HUES6 (cell line): ENCODE measurements around the gene NAGK.
"Not testable (repeated sequence)": the region's sequence is repeated elsewhere in the genome, so short reads cannot be mapped to it uniquely, and the experiment has no call there.

ENCODE experiments used
- H3K27ac ChIP-seq: 2 replicates; pipeline ENCODE4 v1.7.0; 2013; ENCODE audit warnings: low read depth, mild to moderate bottlenecking, low read length, inconsistent platforms
- H3K27me3 ChIP-seq: 2 replicates; pipeline ENCODE4 v1.6.1; 2013; ENCODE audit warnings: low read length; ENCODE audit not compliant: control insufficient read depth, insufficient read depth
- H3K36me3 ChIP-seq: 2 replicates; pipeline ENCODE4 v1.6.1; 2013; ENCODE audit warnings: low read length; ENCODE audit not compliant: control insufficient read depth, insufficient read depth
- H3K4me1 ChIP-seq: 2 replicates; pipeline ENCODE4 v1.6.1; 2013; ENCODE audit warnings: low read length; ENCODE audit not compliant: control insufficient read depth, insufficient read depth
- H3K4me3 ChIP-seq: 2 replicates; pipeline ENCODE4 v1.5.1; 2013; ENCODE audit warnings: low read depth, low read length
- H3K9ac ChIP-seq: one replicate; pipeline ENCODE4 v1.6.1; 2013; ENCODE audit warnings: mild to moderate bottlenecking, low read length
- H3K9me3 ChIP-seq: 2 replicates; pipeline ENCODE4 v1.6.1; 2013; ENCODE audit warnings: low read depth, low read length; ENCODE audit not compliant: control insufficient read depth, insufficient read depth

Gene NAGK

GRCh38 chr2:71089475-71089874 lies 21.0 kb downstream of the NAGK start:
- not testable (repeated sequence) for H3K27me3 ChIP-seq, H3K9ac ChIP-seq, H3K27ac ChIP-seq, H3K4me3 ChIP-seq, H3K36me3 ChIP-seq, H3K9me3 ChIP-seq
- H3K4me1 ChIP-seq, result peaks cover 21% of the 10 kb centered on the region

DNA sequence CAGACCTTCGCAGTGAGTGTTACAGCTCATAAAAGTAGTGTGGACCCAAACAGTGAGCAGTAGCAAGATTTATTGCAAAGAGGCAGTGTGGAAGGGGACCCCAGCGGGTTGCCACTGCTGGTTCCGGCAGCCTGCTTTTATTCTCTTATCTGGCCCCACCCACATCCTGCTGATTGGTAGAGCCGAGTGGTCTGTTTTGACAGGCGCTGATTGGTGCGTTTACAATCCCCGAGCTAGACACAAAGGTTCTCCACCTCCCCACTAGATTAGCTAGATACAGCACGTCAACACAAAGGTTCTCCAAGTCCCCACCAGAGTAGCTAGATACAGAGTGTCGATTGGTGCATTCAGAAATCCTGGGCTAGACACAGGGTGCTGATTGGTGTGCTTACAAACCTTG lies 23.4 kb downstream of the NAGK start:
- H3K27ac ChIP-seq, result 0 out of 2 replicates have a peak overlapping the region, but pooled peaks have one; percentile 21
- H3K9ac ChIP-seq, H3K9me3 ChIP-seq, H3K27me3 ChIP-seq, H3K4me1 ChIP-seq, H3K4me3 ChIP-seq, H3K36me3 ChIP-seq: not testable (repeated sequence)

DNA sequence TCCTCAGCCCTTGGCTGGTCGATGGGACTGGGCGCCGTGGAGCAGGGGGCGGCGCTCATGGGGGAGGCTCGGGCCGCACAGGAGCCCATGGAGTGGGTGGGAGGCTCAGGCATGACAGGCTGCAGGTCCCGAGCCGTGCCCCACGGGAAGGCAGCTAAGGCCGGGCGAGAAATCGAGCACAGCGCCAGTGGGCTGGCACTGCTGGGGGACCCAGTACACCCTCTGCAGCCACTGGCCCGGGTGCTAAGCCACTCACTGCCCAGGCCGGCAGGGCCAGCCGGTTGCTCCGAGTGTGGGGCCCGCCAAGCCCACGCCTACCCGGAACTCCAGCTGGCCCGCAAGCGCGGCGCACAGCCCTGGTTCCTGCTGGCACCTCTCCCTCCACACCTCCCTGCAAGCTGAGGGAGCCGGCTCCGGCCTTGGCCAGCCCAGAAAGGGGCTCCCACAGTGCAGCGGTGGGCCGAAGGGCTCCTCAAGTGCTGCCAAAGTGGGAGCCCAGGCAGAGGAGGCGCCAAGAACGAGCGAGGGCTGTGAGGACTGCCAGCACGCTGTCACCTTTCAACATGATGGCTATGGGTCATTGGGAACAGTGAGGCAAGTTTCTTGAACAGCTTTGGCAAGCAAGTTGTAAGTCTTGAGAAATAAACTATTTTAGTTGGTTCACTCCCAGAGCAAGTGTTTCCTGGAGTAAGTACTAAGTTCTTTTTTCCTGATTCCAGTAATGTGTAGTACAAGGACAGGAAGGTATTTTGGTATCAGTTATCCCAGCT lies 24.2 kb downstream of the NAGK start:
- H3K4me1 ChIP-seq, H3K9me3 ChIP-seq, H3K4me3 ChIP-seq, H3K27ac ChIP-seq, H3K27me3 ChIP-seq, H3K36me3 ChIP-seq, H3K9ac ChIP-seq: not testable (repeated sequence)

DNA sequence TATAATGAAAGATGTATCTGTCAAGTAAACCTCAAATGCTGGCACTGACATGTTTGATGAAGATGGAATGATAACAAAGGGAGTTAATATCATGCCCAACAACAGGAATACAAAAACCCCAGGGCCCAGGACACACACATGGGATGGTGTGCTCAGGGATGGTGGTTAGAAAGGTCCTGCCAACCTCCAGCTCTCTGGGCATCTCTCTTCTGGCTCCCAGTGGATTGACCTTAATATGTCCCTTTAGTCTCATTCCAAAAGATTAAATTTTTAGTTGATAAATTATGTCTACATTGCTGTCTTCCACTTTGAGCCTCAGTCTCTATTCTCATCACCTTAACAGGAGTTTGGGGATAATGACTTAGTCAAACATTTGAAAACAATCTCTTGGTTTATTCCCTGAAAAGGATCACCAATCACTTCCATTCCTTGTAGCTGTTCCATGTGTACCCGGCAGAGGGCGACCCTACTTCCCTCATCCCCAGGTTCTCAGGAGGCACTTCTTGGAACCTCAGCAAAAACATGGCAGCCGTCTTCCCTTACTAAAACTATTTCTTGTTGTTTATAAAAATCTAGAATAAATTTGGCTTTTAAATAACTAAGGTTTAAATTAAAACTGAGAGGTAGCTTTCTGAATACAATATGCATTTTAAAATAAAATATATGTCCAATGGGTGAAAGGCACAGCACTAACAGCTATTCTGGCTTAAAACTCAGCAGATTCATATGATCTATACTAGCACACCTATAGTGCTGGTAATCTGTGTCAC lies 31.9 kb downstream of the NAGK start:
- Histone ChIP-seq H3K9ac (no peak overlapping the region), H3K36me3 (no peaks in the 10 kb centered on the region), H3K9me3 (no peaks in the 10 kb centered on the region), H3K27me3 (no peaks in the 10 kb centered on the region), H3K4me3 (no peak overlapping the region), H3K4me1 (peaks cover 16% of the 10 kb centered on the region), H3K27ac (no peak overlapping the region)

DNA sequence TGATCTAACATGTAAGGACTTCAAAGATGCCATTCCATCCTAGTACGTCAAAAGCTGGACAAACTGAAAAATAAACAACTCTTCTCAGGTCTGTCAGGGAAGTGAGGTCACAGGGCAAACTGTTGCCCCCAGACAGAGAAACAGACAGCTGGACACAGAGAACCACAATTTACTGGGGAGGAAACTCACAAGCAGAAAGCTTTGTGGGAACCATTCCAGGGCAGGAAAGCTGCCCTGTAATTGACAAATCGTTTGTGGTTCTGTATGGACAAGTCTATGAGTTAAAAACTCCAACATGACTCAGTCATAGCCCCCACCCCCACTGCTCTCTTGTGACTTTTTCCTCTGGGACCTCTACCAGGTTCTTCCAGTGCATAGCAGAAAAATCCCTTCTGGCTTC lies 33.2 kb downstream of the NAGK start:
- H3K4me1 ChIP-seq, result peaks cover 16% of the 10 kb centered on the region
- no peak overlapping the region for H3K9ac ChIP-seq
- H3K9me3 ChIP-seq, result no peaks in the 10 kb centered on the region; the same call in 1 of the 2 replicates
- no peak overlapping the region; the same call in 1 of the 2 replicates for H3K27ac ChIP-seq
- no peak overlapping the region for H3K4me3 ChIP-seq
- no peaks in the 10 kb centered on the region for H3K36me3 ChIP-seq
- H3K27me3 ChIP-seq, result no peaks in the 10 kb centered on the region

- Histone ChIP-seq H3K9ac (no peak overlapping the region), H3K4me3 (no peak overlapping the region), H3K27me3 (no peaks in the 10 kb centered on the region), H3K4me1 (peaks cover 16% of the 10 kb centered on the region), H3K9me3 (no peaks in the 10 kb centered on the region; the same call in 1 of the 2 replicates), H3K36me3 (no peaks in the 10 kb centered on the region), H3K27ac (peak overlapping the region; percentile 36; the same call in 1 of the 2 replicates)
Observed at GRCh38 chr2:71102981-71103681, 34.7 kb downstream of the NAGK start.

GRCh38 chr2:71103809-71104208 lies 35.4 kb downstream of the NAGK start:
- Histone ChIP-seq H3K27me3 (no peaks in the 10 kb centered on the region), H3K4me1 (peaks cover 16% of the 10 kb centered on the region), H3K9me3 (no peaks in the 10 kb centered on the region; the same call in 1 of the 2 replicates), H3K36me3 (0 out of 2 replicates have a peak, but pooled peaks cover 5% of the 10 kb centered on the region), H3K4me3 (no peak overlapping the region), H3K9ac (no peak overlapping the region), H3K27ac (peak overlapping the region; percentile 3; the same call in 1 of the 2 replicates)

DNA sequence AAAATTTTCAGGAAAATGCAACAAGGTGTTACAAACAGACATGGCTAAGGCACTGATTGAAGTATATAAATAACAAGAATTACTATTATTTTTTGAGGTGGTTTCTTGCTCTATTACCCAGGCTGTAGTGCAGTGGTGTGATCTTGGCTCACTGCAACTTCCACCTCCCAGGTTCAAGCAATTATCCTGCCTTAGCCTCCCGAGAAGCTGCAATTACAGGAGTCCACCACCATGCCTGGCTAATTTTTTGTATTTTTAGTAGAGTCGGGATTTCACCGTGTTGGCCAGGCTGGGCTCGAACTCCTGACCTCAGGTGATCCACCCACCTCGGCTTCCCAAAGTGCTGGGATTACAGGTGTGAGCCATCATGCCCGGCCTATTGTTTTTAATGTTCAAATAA lies 38.0 kb downstream of the NAGK start:
- not testable (repeated sequence) for H3K4me3 ChIP-seq, H3K9me3 ChIP-seq, H3K27ac ChIP-seq, H3K27me3 ChIP-seq, H3K9ac ChIP-seq
- Histone ChIP-seq H3K4me1 (peaks cover 16% of the 10 kb centered on the region), H3K36me3 (peaks cover 17% of the 10 kb centered on the region)

DNA sequence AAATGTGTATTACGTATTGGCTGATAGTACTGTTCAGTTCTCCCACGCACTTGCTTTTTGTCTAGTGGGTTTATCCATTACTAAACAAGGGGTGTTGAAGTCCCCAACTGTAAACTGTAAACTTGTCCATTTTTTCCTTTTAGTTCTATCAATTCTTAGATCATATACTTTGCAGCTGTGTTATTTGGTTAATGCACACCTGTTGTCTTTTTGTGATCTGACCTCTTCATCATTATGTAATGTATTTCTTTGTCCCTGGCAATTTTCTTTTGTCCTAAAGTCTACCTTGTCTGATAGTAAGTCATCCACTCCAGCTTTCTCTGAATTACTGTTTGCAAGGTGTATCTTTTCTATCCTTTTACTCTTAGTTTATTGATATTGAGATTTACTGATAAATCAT lies 39.6 kb downstream of the NAGK start:
- peaks cover 10% of the 10 kb centered on the region for H3K4me1 ChIP-seq
- no peak overlapping the region for H3K9ac ChIP-seq
- H3K9me3 ChIP-seq, result no peaks in the 10 kb centered on the region; the same call in 1 of the 2 replicates
- H3K27ac ChIP-seq, result no peak overlapping the region
- no peaks in the 10 kb centered on the region for H3K27me3 ChIP-seq
- no peak overlapping the region for H3K4me3 ChIP-seq
- H3K36me3 ChIP-seq, result peaks cover 20% of the 10 kb centered on the region

GRCh38 chr2:71113843-71114242 lies 45.4 kb downstream of the NAGK start:
- Histone ChIP-seq H3K4me3 (no peak overlapping the region), H3K9ac (no peak overlapping the region), H3K36me3 (peaks cover 58% of the 10 kb centered on the region), H3K4me1 (no peaks in the 10 kb centered on the region), H3K27me3 (no peaks in the 10 kb centered on the region), H3K27ac (no peak overlapping the region), H3K9me3 (no peaks in the 10 kb centered on the region)

DNA sequence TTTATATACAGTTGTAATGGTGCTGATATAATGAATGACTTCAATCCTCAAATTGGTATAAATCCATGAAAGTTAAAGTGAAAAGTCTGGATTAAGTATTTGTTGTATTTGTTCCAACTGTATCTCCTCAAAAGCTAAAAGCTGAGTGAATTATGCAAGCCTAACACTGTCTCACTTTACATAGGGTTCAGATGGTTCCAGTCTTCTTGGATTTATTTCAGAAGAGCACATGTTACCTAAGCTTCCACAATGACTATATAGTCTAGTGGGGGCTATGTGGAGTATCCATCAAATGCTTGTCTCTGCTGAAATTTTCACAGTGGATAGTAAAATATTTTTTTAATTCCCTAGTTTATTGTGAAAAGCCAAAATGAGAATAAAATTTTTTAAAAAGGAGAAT lies 48.6 kb downstream of the NAGK start:
- no peak overlapping the region for H3K27ac ChIP-seq
- no peaks in the 10 kb centered on the region for H3K9me3 ChIP-seq
- no peaks in the 10 kb centered on the region for H3K4me1 ChIP-seq
- H3K9ac ChIP-seq, result no peak overlapping the region
- H3K36me3 ChIP-seq, result peaks cover 60% of the 10 kb centered on the region
- H3K4me3 ChIP-seq, result no peak overlapping the region
- H3K27me3 ChIP-seq, result no peaks in the 10 kb centered on the region
